NOMO-1 treated with DMSO at 0.1 percent for 48 hours (cell line): ENCODE data around the gene AOPEP.

ENCODE experiments used
- DNase-seq: peaks from one replicate; lab custom pipeline; 2025; ENCODE audit not compliant: unreplicated experiment; lab: John Stamatoyannopoulos, UW

Gene AOPEP

DNA sequence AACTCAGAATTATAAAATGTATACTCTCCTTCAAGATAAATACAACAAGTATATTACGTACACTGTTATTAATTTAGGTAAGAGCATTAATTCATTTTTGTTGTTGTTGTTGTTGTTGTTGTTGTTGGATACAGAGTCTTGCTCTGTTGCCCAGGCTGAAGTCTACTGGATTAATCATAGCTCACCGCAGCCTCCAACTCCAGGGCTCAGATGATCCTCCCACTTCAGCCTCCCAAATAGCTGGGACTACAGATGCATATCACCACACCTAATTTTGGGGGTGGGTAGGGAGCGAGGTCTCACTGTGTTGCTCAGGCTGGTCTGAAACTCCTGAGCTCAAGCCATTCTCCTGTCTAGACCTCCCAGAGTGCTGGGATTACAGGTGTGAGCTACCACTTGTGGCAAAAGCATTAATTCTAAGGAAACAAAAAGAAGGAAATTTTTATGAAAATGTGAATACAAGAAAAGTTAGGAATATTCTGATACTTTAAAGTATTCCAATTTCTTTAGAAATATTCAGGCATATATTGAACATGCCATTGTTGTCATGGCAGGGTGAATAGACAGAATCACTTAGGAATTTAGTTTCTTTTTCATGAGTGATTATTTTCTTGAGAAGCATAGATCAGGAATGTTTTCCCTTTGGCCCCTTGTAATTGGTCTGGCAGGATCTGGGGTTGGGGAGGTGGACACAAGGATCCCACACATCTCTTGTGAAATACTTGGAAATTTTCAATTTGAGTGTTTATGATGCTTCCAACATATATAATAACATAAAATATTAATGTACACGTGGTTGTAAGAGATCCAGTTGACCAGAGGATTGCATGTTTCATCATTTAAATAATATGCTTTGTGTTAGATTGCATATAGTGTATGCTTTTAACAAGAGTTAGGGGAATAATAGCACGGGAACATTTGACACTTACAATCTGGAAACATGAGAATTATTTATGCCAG lies 327.4 kb downstream of the AOPEP start:
- DNase-seq: no peak

DNA sequence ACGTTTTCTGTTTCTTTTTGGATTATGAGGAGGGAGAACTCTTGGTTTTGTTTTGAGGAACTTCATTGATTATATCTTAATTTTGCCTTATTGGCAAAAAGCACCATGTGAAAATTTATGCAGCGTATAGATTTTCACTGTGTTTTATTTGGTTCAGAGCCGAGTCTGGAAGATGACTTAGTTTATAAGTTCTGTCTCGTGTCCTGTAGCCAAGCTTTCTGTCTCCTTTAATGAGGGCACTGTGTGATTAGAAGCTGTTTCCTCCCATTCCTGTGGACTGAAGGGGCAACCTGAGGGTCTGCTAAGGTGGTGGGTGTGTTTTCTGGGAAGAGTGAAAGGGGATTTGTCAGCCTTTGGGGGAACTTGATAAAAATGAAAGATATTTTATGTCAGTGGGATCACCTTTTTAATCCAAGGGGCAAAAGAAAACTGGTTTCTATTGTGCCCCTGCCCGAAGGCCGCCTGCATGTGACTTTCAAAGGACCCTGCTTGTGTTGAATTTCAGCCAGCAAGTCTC lies 328.9 kb downstream of the AOPEP start:
- DNase-seq: no peak

DNA sequence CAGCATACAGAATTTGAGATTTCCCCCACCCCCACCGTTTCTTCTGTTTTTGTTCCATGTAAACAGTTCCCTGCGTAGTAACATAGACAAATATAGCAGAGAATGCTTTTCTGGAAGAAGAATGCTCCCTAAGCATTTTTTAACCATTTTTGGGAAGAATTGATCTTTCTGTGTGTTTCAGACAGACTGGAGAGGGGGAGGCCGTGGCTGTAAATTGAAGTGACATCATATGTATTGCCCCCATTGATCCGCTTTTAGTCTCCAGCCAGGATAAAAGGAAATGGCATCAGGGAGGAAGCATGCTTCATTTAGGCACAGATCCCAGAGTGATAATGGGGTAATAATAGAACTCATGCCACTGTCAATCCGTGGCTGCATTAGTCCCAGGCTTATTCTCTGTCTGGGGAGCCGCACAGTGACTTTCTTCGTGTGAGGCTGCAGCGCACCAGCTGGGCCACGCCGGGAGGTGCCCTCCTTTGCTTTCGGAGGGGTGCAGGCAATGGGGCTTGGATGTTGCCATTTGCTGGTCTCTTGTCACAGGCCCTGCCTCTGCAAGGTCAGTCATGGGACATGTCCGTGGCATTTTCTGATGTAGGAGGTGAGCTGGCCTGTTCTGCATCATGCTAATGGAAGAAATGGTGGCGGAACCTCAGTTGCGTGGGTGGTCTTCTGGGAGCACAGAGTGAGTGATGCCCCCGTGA lies 329.5 kb downstream of the AOPEP start:
- DNase-seq: no peak

DNA sequence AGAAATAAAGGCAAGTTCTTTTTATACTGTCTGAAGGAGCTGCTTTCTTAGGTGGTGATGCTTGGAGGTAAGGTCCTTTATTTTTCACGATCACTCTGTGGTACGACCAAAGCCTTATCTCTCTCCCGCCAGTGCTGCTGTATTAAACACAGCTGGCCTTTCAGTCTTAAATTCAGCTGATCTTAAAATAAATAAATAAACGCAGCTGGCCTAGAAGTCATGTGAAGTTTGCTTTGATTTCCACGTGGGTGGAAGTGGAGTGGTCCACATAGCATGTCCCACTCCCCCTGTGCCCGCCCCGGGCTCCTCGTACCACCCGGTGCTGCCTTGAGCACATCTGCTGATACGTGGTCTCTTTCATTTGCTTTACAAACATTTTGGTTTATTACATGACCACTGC lies 330.6 kb downstream of the AOPEP start:
- no peak for DNase-seq

DNA sequence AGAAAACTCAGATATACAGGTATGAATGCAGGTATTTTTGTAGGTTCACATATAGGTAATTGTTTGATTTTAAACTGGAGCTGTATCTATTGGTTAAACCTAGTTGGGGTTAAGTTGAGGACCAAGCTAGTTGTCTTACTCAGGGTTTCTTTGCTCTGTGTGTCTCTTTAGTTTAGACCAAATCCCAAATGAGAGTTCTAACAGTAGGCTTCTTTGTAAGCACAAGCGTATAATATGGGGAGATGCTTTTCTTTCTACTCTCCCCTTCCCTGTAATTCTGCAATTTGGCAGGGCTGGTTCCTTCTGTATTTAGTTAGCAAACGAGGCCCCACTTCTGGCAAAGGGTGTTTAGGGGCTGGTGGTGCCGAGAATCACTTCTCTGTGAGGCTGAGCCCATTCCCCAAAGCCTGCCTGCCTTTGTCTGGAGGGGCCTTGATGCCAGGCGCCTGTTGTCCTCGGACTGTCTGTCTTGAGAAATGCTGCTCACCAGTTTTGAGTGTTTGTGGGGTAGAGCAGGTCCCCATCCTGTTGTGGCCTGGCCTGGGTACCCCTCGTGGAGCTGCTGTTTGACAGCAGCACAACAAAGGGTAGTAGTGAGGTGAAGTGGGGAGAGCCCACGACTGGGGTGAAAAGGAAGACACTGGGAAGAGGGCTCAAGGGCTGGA lies 331.8 kb downstream of the AOPEP start:
- no peak for DNase-seq

DNA sequence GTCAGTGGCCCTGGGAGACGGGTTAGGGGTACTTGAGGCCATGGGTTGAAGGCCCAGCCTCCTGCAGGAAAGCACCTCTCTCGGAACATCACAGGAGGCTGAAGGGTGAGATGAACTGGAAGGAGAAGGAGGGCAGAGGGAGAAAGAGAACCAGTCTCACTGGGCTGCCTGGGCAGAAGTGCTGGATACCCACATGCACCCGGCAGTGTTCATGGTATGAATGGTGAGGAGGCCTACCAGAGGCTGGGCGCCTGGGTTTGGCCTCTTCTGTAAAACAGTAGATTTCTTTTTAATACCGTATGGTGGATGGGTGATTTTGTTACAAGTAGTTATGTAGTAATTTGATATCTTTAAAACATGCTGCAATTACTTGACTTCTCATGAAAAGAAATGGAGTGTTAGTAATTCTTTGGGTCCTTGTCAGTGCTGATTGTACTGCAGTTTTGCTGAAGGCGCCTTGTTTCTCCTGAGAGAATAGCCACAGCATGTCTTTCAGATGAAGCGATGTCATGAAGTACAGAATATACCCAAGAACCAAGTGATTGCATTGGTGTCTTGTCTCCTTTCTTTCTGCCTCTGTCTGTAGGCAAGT lies 332.4 kb downstream of the AOPEP start:
- no peak for DNase-seq

DNA sequence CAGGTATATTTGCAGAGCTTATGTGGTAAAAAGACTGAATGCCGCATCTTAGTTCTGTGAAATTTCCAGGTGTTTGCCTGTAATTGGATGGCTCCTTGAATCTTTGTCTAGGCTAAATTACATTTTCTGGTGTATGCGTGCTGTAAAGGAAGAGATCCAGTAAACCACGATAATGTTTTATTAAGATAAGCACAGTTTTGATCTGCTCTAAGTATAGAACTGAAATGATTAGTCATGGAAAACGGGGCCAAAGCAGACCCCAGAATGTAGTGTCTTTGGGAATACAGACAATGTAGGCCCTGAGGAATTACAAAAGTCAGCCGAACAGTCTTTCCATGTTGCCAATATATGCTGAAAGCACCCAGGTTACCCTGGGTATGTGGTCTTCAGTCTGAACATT lies 333.7 kb downstream of the AOPEP start:
- DNase-seq: no peak

DNA sequence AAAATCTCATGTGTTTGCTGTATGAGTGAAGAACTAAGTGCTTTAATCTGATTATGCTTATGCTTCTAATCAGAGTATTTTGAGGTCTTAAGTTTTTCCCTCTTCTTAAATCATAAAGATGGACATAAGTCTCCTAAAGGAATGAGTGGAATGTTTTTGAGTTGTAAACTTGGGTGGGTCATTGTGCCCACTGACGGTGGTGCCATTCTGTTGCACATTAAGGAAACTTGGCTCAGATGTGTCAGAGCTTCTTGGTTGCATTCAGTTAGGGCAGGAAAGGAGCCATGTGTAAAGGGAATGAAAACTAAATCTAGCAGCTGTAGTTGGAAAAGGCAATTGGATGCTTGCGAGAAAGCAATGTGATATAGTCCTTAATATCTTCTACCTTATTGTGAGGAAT lies 334.4 kb downstream of the AOPEP start:
- DNase-seq: no peak

DNA sequence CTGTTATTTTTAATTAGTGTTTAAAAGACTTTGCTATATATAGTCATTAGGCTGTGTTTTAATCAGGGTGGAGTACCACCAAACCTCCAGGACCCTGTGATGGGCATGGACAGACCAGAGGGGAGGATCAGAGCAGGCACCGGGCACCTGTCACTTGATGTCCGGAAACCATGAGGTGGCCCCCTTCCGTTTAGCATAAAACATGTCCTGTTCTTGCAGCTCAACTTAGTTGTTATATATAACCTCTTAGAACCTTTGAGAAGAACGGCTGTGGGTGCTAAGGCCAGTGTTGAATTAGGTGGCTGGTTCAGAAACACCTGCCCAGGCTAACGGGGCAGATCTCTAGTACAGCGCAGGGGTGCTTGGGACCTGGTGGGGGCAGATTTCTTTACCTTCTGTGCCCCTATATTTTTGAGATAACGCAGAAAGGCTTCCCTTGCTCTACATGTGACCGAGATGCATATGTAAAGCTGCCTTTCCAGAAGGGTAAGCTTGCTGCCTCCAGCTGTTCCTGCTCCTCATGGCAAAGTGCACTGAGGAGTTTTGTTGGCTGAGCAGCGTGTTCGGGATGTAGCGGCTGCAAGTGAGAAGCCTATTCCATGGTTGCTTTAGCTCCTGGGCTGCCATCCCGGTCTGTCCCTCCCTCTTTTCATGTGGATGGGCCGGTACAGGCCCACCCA lies 335.6 kb downstream of the AOPEP start:
- DNase-seq: no peak

DNA sequence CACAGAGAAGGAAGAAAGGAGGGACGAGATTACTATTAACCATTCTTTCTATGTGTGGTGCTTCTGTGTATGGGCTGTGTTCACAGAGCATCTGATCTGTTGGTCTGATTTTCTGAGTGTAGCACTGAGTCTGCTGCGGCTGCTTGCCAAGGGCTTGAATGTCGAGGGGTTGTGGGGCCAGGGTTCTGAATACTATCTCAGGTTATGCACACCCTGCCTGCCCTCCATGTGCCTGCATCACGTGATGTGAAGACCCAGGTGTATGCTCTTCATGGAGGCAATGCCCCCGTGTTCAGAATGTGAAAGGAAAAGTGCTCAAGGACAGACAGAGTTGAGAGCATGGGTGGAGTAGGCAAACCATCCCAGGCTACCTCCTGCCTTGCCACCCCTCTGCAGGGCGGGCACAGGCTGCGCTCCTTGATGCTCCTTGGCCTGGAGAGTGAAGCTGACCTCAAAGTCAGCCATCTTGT lies 336.1 kb downstream of the AOPEP start:
- DNase-seq: no peak

DNA sequence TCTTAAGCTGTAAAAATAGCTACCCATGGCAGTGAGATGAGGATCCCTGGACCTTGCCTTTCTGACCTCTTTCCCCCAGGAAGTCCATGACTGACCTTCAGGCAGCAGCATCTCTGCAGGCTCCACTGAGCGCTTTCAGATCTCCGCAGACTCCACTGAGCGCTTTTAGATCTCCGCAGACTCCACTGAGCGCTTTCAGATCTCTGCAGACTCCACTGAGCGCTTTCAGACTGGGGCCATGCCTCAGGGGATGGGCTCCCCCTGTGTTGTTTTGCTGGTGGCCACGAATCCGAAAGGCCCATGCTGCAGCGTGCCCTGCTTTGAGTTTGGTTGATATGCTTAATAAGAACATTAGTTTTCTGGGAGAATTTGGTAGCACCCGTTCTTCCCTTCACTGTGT lies 336.8 kb downstream of the AOPEP start:
- DNase-seq: no peak

DNA sequence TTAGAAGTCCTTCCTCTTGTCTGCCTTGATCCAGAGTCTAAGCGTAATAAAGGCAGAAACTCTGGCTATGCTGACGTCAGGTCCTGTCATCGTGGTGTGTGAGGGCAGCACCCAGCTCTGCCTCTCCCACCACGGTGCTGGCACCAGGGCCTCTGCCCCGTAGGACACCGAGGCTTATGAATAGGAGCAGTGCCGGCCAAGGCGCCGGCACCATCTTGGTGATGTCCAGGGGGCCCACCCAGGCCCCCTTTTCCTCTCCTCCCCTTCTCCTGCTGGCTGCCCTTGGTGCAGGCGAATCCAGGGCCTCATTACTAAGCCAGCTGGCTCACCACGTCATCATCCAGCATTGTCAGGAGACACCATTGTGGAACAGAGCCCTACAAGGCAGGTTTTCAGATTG lies 338.7 kb downstream of the AOPEP start:
- no peak for DNase-seq

DNA sequence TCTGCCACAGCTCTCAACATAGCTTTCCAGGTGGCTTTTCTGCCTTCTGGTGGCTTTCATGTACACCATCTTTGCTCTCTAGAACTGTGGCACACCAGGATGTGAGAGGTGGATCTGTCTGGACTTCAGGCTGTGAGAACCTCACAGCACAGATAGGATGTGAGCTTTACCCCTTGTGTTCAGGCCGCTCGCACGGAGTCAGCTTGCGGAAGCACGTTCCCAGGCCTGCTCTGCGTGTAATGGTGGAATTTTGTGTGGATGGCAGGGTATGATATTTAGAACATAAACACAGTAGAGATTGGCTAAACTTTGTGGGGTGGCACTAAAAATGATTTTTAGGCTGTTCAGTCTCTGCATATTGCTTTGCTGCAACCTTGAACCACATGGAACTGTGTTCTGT lies 340.6 kb downstream of the AOPEP start:
- DNase-seq: no peak

DNA sequence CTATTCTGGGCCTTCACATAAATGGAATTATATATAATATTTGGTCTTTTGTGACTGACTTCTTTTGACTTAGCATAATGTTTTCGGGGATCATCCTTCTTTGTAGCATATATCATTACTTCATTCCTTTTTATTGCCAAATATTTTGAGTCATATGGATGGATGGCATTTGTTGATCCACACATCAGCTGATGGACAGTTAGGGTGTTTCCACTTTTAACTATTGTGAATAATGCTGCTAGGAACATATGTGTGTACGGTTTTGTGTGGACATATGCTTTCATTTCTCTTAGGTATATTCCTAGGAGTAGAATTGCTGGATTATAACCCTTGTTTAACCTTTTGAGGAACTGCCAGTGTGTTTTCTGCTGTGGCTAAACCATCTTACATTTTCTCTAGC lies 341.4 kb downstream of the AOPEP start:
- no peak for DNase-seq

DNA sequence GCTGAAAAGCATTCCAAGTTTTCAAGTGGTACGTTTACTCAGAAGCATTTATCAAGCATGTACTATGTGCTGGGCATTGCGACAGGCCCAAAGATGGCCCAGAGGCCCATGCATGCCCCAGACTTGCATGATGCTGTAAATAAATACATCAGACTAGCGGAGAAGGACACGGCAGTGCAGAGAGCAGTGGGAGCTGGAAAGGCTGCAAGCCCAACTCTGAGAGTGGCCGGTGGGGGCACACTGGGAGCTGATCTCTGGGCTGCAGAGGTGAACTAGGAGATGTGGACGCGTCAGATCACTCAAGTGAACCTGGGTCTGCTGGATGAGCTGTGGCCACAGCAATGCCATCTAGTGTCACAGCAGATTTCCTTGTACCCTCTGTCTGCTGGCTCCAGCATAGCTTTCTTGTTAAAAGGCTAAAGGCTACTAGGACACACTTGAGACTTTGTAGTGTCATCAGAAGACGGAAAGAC lies 344.1 kb downstream of the AOPEP start:
- no peak for DNase-seq

DNA sequence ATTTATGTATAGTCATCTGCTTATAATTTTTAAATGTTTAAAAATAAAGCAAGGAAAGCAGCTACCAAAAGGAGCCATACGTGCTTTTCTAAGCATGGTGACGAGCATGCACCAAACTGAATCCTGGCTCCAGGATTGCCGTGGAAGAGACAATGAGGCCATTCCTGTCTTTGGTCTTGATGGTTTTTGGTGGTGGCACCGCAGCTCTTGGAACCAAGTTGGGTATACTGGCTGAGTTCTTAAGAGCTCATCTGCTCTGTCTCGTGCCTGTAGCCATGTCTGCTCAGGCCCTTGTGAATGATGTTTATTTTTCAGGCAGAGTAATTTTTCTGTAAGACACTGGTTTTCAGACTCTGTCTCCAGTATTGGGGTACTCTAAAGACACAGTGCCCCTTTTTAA lies 345.0 kb downstream of the AOPEP start:
- DNase-seq: no peak

DNA sequence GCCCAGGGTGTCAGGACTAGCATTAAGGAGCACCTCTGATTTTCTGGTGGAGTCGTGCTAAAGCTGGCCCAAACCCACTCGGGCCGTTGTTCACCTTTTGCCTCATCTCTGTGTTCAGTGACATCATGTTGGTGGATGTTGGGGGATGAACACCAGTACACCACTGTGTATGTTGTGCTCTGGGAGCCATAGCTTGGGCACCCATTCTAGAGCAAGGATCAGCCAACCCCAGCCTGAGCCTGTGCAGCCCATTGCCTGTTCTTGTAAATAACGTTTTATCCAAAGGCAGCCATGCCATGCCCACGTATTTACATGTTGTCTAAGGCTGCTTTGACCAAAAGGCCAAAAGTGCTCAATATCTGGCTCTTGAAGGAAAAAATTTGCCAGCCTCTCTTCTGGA lies 345.4 kb downstream of the AOPEP start:
- no peak for DNase-seq

DNA sequence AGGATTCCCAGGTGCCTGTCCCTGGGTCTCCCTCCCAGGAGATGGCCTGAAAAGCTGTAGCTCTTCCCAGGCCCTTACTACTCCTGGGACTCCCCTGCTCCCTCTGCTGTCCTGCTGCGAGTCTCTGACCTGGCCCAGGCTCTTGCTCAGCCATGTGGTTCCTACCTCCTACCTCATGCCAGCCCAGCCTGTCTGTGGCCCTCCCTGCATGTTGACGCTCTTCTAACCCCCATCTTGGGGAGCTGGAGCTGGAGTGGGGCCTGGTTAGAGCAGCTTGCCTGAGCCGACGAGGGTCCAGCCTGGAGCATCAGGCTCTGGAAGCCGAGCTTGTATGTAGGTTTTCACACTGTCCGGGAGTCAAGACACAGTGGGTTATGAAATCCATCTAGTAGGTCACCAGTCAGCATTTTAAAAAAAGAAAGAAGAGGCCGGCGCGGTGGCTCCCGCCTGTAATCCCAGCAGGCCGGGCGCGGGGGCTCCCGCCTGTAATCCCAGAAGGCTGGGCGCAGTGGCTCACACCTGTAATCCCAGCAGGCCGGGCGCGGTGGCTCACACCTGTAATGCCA lies 346.6 kb downstream of the AOPEP start:
- DNase-seq: no peak

DNA sequence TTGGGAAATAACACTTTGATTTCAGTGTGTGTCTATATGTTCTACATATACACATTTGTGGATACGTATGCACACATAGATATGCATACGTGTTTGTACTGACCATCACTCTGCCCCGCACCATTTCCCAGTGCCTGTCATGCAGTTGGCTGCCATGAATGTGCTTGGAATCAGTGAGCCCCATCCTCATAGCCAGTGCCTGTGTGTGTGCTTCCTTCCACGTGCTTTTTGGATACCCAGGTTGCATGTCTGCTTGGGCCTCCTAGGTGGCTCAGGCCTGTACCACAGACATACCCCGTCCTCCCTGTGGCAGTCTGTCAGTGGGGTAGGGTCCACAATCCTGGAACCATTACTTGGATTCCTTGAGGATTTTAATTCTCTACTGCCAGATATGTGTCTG lies 347.4 kb downstream of the AOPEP start:
- DNase-seq: no peak

DNA sequence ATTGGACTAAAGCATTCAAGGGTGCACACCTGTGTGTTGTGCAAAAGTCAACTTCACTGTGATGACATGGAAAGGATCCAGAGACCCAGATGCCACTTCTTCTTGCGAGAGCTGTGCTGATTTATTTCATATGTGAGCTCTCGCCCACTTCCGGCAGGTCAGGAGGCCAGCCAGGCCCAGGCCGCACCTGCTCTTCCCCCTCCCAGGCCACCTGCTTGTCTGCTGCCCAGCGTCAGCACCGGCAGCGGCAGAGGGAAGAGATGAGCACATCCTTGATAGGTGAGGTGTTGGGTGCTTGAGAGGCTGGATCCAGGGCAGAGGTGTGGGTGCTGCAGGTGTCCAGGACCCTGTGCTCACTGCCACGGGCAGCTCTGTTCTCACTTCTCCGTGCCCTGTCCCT lies 348.1 kb downstream of the AOPEP start:
- no peak for DNase-seq
